ENCODE results near the gene DIP2B.

DIP2B gene

DNA sequence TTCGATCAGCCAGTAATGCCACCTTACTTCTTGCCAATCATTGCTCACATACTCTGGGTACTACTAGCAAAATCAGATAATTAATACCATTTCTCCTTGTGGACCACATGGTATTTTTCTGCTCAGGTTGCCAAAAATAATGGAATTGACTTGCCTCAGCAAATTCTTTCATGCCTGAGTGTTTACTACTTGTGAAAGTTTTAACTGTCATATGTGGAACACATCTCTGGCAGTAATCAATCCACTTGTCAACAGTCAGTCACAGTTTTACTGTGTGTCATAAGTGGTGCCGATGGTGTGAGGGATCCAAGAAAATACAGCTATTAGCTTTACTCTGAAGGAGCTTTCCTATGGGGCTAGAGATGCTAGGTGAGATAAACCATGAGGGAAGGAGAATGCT is 203.8 kb downstream of the DIP2B start:
- no peak for DNase-seq (ENCODE audit: low read depth)
- no peak overlapping the region for H3K4me3 ChIP-seq (ENCODE audit: low read depth, low read length)
- TF ChIP-seq, protein P1, sequence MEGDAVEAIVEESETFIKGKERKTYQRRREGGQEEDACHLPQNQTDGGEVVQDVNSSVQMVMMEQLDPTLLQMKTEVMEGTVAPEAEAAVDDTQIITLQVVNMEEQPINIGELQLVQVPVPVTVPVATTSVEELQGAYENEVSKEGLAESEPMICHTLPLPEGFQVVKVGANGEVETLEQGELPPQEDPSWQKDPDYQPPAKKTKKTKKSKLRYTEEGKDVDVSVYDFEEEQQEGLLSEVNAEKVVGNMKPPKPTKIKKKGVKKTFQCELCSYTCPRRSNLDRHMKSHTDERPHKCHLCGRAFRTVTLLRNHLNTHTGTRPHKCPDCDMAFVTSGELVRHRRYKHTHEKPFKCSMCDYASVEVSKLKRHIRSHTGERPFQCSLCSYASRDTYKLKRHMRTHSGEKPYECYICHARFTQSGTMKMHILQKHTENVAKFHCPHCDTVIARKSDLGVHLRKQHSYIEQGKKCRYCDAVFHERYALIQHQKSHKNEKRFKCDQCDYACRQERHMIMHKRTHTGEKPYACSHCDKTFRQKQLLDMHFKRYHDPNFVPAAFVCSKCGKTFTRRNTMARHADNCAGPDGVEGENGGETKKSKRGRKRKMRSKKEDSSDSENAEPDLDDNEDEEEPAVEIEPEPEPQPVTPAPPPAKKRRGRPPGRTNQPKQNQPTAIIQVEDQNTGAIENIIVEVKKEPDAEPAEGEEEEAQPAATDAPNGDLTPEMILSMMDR (IDR thresholded peaks at IDR 0.05; ENCODE audit: control insufficient read depth, extremely low read depth, insufficient read depth) = no peak

DNA sequence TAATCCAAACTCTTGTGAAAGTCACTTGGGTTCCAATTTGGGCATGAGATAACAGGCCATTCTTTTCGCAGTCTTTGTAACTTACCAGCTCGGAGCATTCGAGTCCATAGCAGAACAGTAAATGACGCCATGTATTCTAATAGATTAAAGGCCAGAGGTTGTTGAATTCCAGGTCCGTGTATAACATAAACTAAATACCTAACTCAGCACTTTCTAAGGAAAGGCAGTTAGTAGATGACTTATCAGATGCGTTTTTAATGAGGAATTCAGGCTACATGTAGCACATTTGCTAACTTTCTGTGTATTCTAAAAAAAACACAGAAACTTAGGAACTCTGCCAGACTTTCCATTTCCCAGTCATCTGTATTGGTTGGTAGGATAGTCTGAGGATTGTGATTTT is 206.3 kb downstream of the DIP2B start:
- no peak for DNase-seq (ENCODE audit: low read depth)
- TF ChIP-seq, protein P1 (IDR thresholded peaks at IDR 0.05; ENCODE audit: control insufficient read depth, extremely low read depth, insufficient read depth) = no peak

DNA sequence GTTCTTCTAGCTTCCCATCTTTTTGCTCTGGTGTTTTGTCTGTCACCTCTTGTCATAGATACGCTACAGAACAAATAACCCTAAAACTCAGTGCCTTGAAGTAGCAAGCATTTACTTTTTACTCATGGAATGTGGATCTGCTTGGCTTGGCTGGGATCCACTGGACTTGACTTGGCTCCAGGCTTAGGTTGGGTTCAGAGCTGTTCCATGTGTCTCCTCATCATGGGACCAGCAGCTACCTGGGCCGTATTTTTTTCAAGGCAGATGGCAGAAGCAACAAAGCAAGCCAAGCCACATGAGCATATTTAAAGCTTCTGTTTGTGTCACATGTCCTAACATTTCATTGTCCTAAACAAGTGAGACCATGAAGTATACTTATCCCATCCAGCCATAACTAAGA is 210.4 kb downstream of the DIP2B start:
- TF ChIP-seq, protein P1 (IDR thresholded peaks at IDR 0.05; ENCODE audit: control insufficient read depth, extremely low read depth, insufficient read depth) = no peak
- DNase-seq (ENCODE audit: low read depth) = peak; percentile 60
- no peak overlapping the region for H3K4me3 ChIP-seq (ENCODE audit: low read depth, low read length)

More for the DNA sequence above, 206.3 kb downstream of the DIP2B start:
- no peak overlapping the region for H3K4me3 ChIP-seq (ENCODE audit: low read depth, low read length)

DNA sequence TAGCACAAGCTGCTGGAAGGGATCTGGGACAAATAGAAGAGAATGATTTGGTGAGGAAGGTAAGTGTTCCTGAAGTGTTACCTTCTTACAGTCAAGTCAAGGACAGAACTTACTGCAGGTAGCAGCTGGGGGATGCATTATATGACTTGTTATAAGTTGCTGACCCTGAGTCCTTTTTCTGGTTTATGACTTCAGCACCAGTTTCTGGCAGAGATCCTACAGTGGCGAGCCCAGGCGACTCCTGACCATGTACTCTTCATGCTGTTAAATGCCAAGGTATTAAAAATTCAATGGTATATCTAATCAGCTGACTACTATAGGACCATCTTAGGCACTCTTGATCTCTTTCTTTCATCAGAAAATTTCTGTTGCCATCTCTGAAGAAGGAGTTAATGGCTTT is 214.0 kb downstream of the DIP2B start:
- no peak overlapping the region for H3K4me3 ChIP-seq (ENCODE audit: low read depth, low read length)
- TF ChIP-seq, protein P1 (IDR thresholded peaks at IDR 0.05; ENCODE audit: control insufficient read depth, extremely low read depth, insufficient read depth) = no peak
- DNase-seq (ENCODE audit: low read depth) = no peak

DNA sequence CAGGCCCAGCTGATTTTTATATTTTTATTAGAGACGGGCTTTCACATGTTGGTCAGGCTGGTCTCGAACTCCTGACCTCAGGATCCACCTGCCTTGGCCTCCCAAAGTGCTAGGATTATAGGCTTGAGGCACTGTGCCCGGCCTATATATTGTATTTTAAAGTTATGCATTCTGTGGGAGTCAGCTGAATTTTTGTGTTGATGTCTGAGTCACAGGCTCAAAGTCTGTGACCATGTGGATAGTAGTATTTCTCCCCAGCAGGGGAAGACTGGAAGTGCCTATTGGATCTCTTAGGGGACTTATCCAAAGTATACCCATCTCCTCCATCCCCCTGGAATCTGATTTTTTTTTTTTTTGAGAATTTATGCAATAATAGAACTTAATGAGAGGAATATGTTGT is 215.3 kb downstream of the DIP2B start:
- TF ChIP-seq, protein P1 (IDR thresholded peaks at IDR 0.05; ENCODE audit: control insufficient read depth, extremely low read depth, insufficient read depth) = no peak
- no peak for DNase-seq (ENCODE audit: low read depth)
- H3K4me3 ChIP-seq (ENCODE audit: low read depth, low read length) = no peak overlapping the region

DNA sequence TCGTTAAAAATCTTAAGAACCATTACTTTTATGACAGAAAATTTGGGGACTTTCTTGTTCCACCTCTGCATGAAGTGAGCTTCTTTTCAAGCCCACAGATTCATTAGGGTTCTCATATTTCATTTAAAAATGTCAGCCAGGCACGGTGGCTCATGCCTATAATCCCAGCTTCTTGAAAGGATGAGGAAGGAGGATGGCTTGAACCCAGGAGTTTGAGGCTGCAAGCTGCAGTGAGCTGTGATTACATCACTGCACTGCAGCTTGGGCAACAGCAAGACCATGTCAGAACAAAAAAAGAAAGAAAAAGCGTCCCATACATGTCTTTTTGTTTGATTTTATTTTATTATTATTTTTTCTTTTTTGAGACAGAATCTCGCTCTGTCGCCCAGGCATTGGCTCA is 215.7 kb downstream of the DIP2B start:
- no peak overlapping the region for H3K4me3 ChIP-seq (ENCODE audit: low read depth, low read length)
- DNase-seq (ENCODE audit: low read depth) = no peak
- TF ChIP-seq, protein P1 (IDR thresholded peaks at IDR 0.05; ENCODE audit: control insufficient read depth, extremely low read depth, insufficient read depth) = no peak

DNA sequence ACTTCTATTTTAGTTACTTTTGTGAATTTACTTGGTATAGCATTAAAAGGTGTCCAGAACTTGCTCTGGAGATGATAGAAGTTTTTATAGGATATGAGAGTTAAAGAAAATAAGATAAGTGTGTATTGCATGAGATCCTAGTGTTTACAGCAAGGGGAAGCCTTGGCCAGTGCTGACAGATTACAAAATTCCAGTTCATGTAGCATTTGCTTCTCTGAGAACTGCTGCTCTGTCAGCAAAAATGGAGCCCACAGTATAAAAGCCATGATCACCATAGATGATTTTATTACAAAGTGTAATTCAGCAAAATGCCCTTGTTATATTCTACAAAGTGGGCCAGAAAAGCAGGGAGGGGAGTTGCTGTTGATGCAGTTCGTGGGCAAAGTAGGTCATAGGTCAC is 219.1 kb downstream of the DIP2B start:
- no peak for DNase-seq (ENCODE audit: low read depth)
- TF ChIP-seq, protein P1 (IDR thresholded peaks at IDR 0.05; ENCODE audit: control insufficient read depth, extremely low read depth, insufficient read depth) = no peak

More for the DNA sequence above, 219.1 kb downstream of the DIP2B start:
- H3K4me3 ChIP-seq (ENCODE audit: low read depth, low read length) = no peak overlapping the region
